Stimulated activated naive CD8-positive, alpha-beta T cell treated with anti-CD3 and anti-CD28 coated beads, Interleukin-15, amount 100 ng/mL, for 72 hours (primary cell): Measurements from ENCODE around the gene FMN2.
A peak's percentile ranks its signal among the peaks of the same experiment; 100 is the strongest.

Experiments used
- ATAC-seq: fragments of 150-1000 bp; cut with Tn5 transposase; 2 replicates; pipeline ENCODE4 v1.10.0; 2021; ENCODE audit warnings: mild to moderate bottlenecking, moderate library complexity
- DNase-seq, 2 donors: peaks; one replicate each; pipeline ENCODE4 v3.0.0; 2021 to 2022
- H3K27ac Mint-ChIP-seq, 2 donors: one replicate each; pipeline ENCODE4 v1.8.0; 2022; ENCODE audit warnings: mild to moderate bottlenecking in 2 of 2, mixed read lengths in 2 of 2, moderate library complexity in 2 of 2
- H3K27me3 Mint-ChIP-seq: one replicate; pipeline ENCODE4 v1.8.0; 2022; ENCODE audit warnings: mixed read lengths
- H3K4me1 Mint-ChIP-seq: one replicate; pipeline ENCODE4 v1.8.0; 2022; ENCODE audit warnings: mild to moderate bottlenecking, mixed read lengths
- H3K4me3 Mint-ChIP-seq, 2 donors: one replicate each; pipeline ENCODE4 v1.8.0; 2022; ENCODE audit warnings: mild to moderate bottlenecking in 2 of 2, mixed read lengths in 2 of 2, moderate library complexity in 1 of 2
- H3K9me3 Mint-ChIP-seq, 2 donors: one replicate each; pipeline ENCODE4 v1.8.0; 2022; ENCODE audit warnings: mixed read lengths in 2 of 2

Gene FMN2

DNA sequence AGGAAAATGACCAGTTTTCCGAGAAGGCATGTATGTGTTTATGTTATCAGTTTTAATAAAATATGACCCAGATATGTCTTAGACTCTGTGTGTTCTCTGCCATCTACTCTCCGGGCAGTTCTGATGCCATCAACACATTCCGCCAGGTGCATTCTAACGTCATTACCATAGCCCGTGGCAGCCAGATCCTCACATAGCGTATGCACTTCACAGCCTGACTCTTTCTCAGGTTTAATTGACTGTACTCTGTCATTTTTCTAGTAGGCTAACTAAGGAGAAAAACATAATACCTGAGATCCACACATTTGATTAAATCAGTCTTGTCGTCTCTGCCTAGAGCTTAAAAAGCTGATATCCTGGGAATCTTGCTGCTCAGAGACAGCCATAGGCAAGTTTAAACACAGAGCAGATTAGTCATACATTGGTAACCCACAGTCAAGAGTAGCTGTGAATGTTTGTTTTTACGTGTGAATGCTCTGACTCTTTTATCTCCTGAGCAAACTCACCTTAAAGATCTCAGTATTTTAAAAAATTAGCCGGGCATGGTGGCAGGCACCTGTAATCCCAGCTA is 344.4 kb downstream of the FMN2 start:
- Mint-ChIP-seq H3K27ac (no peak overlapping the region), H3K27me3 (no peaks in the 10 kb centered on the region), H3K9me3 (no peaks in the 10 kb centered on the region), H3K4me1 (no peaks in the 10 kb centered on the region), H3K4me3 (no peak overlapping the region)
- no peak for ATAC-seq
- no peak for DNase-seq

DNA sequence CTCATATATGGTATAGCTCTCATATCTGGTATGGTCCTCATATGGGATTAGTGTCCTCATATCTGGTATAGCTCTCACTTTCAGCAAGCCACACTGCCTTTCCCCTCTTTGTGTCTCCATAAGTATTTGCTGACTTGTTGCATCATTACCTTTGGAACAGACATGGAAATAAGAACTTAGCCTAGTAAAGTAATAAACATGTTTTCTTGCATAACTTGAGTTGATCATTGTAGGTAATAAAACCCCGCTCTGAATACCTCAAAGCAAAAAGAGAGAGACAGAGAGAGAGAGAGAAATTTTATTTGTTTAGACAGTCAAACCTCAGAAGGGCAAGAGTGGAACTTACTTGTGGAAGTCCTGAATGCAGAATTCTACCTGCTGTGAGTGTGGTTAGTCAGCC is 350.0 kb downstream of the FMN2 start:
- DNase-seq (no peak), ATAC-seq (no peak)

DNA sequence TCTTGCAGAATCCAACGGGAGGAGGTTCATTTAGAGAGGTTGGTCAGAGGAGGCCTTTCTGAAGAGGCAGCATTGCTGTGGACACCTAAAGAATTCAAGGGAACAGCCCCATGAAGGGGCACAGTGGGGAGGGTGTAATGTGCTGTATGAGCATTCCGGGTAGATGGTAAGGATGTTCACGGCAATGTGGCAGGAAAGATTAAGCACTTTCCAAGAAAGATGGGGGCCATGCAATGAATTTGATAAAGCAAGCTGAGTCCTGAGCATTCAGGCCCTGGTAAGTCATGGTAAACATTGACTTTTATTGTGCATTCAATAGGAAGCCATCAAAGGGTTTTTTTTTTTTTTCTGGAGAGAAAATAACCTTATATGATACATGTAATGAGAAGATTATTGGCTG is 353.7 kb downstream of the FMN2 start:
- no peak for ATAC-seq

More for the DNA sequence above, 350.0 kb downstream of the FMN2 start:
- H3K27me3 Mint-ChIP-seq, result no peaks in the 10 kb centered on the region
- no peak overlapping the region for H3K4me3 Mint-ChIP-seq
- H3K9me3 Mint-ChIP-seq, result no peaks in the 10 kb centered on the region
- H3K4me1 Mint-ChIP-seq, result no peaks in the 10 kb centered on the region
- H3K27ac Mint-ChIP-seq, result no peak overlapping the region

DNA sequence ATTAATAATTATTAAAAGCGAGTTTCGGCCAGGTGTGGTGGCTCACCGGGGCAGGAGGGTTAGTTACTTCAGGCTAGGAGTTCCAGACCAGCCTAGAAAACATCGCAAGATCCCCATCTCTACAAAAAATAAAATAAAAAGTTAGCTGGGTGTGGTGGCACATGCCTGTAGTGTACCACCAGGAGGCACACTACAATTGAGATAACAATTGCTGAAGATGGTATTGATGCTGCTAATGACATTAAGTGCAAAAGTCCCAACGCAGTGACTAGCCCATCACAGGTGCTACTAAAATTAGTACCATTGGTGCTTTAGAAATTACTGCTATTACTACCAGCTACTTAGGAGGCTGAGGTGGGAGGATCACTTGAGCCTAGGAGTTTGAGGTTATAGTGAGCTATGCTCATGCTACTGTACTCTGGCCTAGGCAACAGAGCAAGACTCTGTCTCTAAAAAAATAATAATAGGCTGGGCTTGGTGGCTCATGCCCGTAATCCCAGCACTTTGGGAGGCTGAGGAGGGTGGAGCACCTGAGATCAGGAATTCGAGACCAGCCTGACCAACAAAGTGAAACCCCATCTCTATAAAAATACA is 363.6 kb downstream of the FMN2 start:
- Mint-ChIP-seq H3K9me3 (no peaks in the 10 kb centered on the region), H3K27ac (no peak overlapping the region), H3K4me1 (no peaks in the 10 kb centered on the region), H3K27me3 (no peaks in the 10 kb centered on the region), H3K4me3 (no peak overlapping the region)
- ATAC-seq (peak; percentile 61), DNase-seq (no peak)

More for the DNA sequence above, 353.7 kb downstream of the FMN2 start:
- DNase-seq, result no peak
- Mint-ChIP-seq H3K4me1 (no peaks in the 10 kb centered on the region), H3K27me3 (no peaks in the 10 kb centered on the region), H3K9me3 (no peaks in the 10 kb centered on the region), H3K27ac (no peak overlapping the region), H3K4me3 (no peak overlapping the region)

DNA sequence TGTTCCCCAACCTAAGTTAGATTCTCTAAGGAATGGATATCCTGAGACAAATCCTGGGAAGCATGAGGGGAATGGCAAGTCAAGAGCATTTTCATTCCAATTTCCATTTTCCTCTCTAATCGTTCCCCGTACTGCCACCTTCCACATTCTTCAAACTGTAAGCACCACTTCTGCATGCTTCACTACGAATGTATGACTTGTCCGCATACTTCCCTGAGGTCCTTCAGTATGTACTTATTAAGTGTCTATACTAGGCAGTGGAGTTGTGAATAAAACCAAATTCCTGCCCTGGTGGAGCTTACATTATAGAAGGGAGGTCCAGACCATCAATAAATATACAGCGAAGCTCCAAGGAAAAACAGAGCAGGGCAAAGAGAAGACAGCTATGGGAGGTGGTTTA is 365.5 kb downstream of the FMN2 start:
- Mint-ChIP-seq H3K27me3 (no peaks in the 10 kb centered on the region), H3K9me3 (no peaks in the 10 kb centered on the region), H3K4me3 (no peak overlapping the region), H3K4me1 (no peaks in the 10 kb centered on the region), H3K27ac (no peak overlapping the region)
- DNase-seq (no peak), ATAC-seq (no peak)

DNA sequence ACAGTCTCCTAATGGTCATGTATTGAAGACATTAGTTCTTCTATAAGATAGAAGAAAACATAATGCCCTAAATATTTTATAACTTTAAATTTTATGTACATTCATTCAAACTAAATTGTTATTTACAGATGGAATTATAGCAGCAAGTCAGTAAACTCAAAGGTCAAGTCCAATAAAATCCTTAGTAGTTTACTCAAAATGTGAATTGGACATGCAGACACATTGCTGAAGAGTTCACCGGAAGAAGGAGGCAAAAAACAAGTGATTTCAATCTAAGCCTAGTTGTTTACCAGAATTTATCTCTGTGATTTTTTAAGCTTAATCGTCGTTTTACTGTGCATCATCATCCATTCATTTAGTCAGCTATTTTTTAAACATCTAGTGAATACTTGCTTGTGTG is 370.6 kb downstream of the FMN2 start:
- Mint-ChIP-seq H3K27ac (no peak overlapping the region), H3K4me1 (peaks cover 10% of the 10 kb centered on the region), H3K9me3 (no peaks in the 10 kb centered on the region), H3K4me3 (no peak overlapping the region), H3K27me3 (no peaks in the 10 kb centered on the region)
- no peak for ATAC-seq
- no peak for DNase-seq

DNA sequence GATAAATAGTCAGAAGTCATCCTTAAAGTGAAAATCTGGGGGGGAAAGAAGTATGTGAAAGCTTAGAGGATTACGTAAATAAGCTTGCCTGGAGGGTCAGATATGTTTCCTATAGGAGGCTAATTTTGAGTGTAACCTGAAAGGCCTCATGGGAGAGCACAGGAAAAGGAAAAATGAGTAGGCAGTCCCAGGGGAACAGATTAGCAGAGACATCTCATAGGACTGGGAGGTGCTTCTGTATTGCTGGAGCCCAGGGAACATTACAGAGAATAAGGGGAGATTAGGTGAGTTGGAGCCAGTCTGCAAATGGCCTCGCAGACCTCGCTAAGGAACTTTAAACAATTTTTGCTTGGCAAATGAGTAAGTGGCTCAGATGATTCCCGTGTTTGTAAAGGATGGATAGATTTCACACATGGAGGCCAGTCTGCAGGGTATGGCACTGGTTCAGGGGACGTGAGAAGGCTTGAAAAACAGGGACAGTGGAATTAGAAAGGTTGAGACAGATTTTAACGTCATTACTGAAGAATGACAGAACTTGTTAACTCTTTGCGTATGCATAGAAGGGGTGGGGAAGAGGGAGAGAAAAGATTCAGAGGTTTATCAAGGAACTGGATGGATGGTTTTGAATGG is 371.2 kb downstream of the FMN2 start:
- peak overlapping the region in 1 of 2 donors; percentile 66 for H3K27ac Mint-ChIP-seq
- no peaks in the 10 kb centered on the region for H3K27me3 Mint-ChIP-seq
- H3K4me1 Mint-ChIP-seq, result peaks cover 10% of the 10 kb centered on the region
- DNase-seq (no peak), ATAC-seq (no peak)
- H3K4me3 Mint-ChIP-seq, result no peak overlapping the region
- H3K9me3 Mint-ChIP-seq, result no peaks in the 10 kb centered on the region

DNA sequence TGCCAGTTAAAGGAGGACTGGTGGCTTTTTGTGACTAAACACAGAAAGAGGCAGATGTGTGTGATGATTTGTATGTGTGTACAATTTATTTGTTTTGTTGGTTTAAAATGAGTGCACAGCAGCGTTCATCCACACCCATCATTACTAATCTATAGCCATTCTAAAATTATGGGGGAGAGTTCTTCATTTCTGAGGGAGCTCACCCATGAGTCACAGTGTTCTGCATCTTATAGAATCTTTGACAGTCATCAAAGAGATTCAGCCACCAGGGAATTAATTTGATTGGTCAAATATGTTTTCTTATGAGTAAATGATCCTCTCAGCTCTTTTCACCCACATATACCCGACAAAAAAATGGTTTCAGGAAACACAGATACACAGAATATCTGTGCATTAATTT is 372.4 kb downstream of the FMN2 start:
- Mint-ChIP-seq H3K27ac (no peak overlapping the region), H3K27me3 (no peaks in the 10 kb centered on the region), H3K4me3 (no peak overlapping the region), H3K4me1 (peaks cover 10% of the 10 kb centered on the region), H3K9me3 (no peaks in the 10 kb centered on the region)
- DNase-seq (no peak), ATAC-seq (no peak)

DNA sequence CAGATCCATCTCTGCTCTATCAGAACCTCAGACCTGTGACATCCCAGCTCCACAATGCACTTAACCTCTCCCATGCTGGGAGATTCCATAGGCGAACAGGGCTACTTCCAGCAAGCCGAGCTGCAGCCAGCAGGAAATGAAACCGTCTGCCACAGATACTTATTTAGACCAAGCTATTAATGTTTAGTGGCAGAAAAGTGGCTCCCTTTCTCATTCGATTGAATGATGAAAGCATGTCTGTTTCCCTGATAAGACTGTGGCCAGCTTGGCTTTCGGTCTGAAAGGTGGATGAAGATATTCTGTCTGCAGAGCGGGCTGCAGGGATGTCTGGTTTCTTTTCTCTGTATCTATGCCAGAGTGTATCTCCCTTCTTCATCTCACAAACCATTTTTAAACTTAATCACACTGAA is 373.9 kb downstream of the FMN2 start:
- Mint-ChIP-seq H3K27ac (no peak overlapping the region), H3K4me1 (peaks cover 10% of the 10 kb centered on the region), H3K4me3 (no peak overlapping the region), H3K27me3 (no peaks in the 10 kb centered on the region), H3K9me3 (no peaks in the 10 kb centered on the region)
- ATAC-seq (no peak), DNase-seq (no peak)

DNA sequence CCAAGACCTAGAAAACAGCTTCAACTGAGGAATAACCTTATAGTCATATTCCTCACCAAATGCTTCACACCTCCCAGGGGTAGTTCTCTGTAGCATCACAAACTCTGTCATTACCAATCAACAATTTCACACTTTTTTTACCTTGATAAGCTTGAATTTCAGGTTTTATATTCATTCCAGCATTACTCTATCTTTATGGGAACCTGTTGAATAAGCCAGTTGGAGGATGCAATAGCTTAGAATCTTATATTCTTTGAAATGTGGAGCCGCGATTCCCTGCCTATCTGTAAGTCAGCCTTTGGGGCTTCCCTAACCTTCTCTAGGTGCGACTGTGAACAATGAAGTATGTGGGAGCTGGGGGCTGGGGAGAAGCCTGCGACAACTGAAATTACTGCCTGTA is 374.8 kb downstream of the FMN2 start:
- Mint-ChIP-seq H3K4me1 (peaks cover 10% of the 10 kb centered on the region), H3K27me3 (no peaks in the 10 kb centered on the region), H3K27ac (no peak overlapping the region), H3K4me3 (no peak overlapping the region), H3K9me3 (no peaks in the 10 kb centered on the region)
- no peak for ATAC-seq
- no peak for DNase-seq

DNA sequence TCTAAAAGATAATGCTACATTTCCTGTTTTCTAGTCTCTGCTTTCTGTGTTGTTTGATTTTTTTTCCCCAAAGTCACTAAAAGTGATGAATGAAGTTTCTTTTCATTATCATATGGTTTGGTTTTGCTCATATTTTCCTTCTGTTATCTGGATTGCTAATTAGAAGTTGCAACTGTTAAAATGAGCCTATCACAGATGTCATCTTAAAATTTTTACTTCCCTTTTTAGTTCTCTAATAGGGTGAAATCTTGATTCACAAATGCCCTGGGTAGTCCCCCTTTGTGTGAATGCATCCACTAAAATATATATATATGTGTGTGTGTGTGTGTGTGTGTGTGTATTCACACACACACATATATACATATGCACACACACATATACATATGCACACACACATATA is 376.2 kb downstream of the FMN2 start:
- ATAC-seq, result no peak
- Mint-ChIP-seq H3K4me1 (peaks cover 10% of the 10 kb centered on the region), H3K27me3 (no peaks in the 10 kb centered on the region), H3K4me3 (no peak overlapping the region), H3K9me3 (no peaks in the 10 kb centered on the region), H3K27ac (no peak overlapping the region)
- no peak for DNase-seq

DNA sequence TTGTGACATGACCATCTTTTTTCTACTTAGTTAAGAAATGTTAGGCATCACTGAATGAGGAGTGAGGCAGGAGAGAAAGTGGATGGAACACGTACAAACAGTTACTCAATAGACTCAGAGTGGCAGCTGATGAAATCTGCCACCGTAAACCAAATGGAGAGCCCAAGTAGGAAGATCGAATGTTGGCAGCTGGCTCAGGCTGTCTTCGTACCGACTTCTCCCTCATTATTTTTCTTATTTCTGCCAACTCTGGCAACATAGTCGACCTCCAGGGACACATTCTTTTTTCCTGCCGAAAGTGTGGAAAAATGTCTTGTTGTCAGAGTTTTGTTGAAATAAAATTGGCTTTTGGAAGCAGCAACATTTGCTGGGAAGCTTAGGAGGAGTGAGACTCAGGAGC is 377.0 kb downstream of the FMN2 start:
- no peak for DNase-seq
- no peak for ATAC-seq
- H3K4me1 Mint-ChIP-seq, result peaks cover 10% of the 10 kb centered on the region
- no peak overlapping the region for H3K4me3 Mint-ChIP-seq
- no peak overlapping the region for H3K27ac Mint-ChIP-seq
- no peaks in the 10 kb centered on the region for H3K27me3 Mint-ChIP-seq
- no peaks in the 10 kb centered on the region for H3K9me3 Mint-ChIP-seq

DNA sequence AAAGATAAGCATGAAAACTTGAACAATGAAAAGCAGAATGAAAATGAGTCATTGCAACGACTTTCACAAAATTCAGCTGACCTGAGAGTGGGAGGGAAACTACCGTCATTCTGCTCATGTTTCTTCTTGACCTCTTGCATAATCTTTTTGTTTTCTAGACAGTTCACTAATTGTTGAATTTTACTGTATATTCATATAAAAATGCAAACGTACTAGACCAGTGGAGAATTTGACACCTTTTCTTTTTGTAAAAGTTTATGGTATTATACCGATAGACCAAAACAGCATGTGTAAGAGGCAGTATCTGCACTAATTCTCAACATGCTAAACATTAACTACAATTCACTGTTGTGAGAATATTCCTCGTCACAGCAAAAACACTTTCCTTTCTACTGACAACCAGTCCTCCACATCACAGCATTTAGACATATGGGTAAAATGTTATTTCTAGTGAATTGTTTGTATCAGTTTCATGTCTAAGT is 382.5 kb downstream of the FMN2 start:
- no peaks in the 10 kb centered on the region for H3K4me1 Mint-ChIP-seq
- no peaks in the 10 kb centered on the region for H3K9me3 Mint-ChIP-seq
- H3K27ac Mint-ChIP-seq, result no peak overlapping the region
- H3K4me3 Mint-ChIP-seq, result no peak overlapping the region
- ATAC-seq (no peak), DNase-seq (no peak)
- H3K27me3 Mint-ChIP-seq, result no peaks in the 10 kb centered on the region

DNA sequence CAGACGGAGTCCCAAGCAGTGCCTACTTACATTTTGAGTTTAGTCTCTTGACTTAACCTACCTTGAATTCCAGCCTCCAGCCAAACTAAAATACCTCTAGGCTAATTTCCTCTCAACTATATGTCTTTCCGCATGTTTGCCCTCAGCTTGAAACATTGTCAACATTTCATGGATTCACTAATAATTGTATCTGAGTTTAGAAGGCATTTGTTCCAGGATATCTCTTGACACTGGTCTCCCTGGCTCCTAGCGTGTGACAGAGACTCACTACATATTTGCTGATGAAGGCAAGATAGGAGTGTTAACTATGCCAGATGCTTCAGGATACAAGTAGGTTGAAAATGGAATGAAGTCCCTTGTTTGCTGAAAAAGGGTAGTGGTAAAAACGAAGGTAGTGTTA is 384.1 kb downstream of the FMN2 start:
- Mint-ChIP-seq H3K9me3 (no peaks in the 10 kb centered on the region), H3K27ac (no peak overlapping the region), H3K4me1 (no peaks in the 10 kb centered on the region), H3K27me3 (no peaks in the 10 kb centered on the region), H3K4me3 (no peak overlapping the region)
- no peak for ATAC-seq
- no peak for DNase-seq

DNA sequence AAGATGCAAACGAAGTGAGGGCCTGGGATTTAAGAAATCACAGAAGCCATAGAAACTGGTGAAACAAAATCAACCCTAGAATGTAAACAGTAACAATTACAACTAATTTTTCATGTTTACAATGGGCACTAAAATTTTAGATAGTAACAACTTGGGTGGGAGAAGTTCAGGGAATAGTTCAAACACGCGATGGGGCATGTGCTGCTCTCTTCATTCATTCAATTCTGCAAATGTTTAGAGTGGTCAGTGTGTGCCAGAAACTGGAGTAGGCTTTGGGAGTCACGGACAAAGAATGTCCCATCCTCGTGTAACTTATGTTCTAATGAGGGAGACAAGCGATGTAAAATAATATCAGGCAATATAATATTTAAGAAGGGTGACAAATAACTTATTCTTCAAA is 386.9 kb downstream of the FMN2 start:
- no peak for DNase-seq
- no peak for ATAC-seq
- H3K27me3 Mint-ChIP-seq, result no peaks in the 10 kb centered on the region
- no peak overlapping the region for H3K4me3 Mint-ChIP-seq
- no peak overlapping the region for H3K27ac Mint-ChIP-seq
- no peaks in the 10 kb centered on the region for H3K9me3 Mint-ChIP-seq
- H3K4me1 Mint-ChIP-seq, result no peaks in the 10 kb centered on the region

DNA sequence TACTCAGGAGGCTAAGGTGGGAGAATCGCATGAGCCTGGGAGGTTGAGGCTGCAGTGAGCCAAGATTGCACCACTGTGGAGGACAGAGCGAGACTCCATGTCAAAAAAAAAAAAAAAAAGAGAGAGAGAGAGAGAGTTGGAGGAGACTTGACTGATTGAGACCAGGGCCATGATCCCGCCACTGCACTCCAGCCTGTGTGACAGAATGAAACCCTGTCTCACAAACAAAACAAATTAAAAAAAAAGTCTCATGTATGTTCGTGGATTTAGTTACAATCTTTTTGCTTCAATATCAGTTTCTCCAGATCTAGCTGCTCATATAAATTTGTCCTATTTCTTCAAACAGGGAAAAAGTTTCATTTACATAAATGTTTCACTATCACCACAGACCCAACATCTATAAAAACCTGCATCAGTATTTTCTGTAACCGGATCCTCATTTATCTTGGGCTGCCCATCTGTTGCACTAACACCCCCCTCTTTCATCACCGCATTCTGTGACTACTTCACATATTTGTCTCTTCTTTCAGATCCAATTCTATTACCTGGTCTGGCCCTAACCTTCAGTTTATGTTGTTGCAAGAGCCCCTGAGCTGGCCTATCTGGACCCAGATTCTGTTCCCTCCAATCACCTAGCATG is 393.2 kb downstream of the FMN2 start:
- H3K9me3 Mint-ChIP-seq, result peaks cover 0 to 7% of the 10 kb centered on the region in 2 donors
- H3K27ac Mint-ChIP-seq, result no peak overlapping the region
- DNase-seq, result no peak
- H3K4me1 Mint-ChIP-seq, result no peaks in the 10 kb centered on the region
- H3K27me3 Mint-ChIP-seq, result peaks cover 7% of the 10 kb centered on the region
- no peak for ATAC-seq
- no peak overlapping the region for H3K4me3 Mint-ChIP-seq
